Measurements from ENCODE around the gene RTN4R. TPM values are rescaled to one million over a fixed set of nuclear protein-coding genes. Genes with fewer than 3 reads are reported as not detected.
A peak's percentile ranks its signal among the peaks of the same experiment; 100 is the strongest.

The RTN4R gene
- total RNA-seq, 1 donor from 2014 or later: 2.9 TPM

DNA sequence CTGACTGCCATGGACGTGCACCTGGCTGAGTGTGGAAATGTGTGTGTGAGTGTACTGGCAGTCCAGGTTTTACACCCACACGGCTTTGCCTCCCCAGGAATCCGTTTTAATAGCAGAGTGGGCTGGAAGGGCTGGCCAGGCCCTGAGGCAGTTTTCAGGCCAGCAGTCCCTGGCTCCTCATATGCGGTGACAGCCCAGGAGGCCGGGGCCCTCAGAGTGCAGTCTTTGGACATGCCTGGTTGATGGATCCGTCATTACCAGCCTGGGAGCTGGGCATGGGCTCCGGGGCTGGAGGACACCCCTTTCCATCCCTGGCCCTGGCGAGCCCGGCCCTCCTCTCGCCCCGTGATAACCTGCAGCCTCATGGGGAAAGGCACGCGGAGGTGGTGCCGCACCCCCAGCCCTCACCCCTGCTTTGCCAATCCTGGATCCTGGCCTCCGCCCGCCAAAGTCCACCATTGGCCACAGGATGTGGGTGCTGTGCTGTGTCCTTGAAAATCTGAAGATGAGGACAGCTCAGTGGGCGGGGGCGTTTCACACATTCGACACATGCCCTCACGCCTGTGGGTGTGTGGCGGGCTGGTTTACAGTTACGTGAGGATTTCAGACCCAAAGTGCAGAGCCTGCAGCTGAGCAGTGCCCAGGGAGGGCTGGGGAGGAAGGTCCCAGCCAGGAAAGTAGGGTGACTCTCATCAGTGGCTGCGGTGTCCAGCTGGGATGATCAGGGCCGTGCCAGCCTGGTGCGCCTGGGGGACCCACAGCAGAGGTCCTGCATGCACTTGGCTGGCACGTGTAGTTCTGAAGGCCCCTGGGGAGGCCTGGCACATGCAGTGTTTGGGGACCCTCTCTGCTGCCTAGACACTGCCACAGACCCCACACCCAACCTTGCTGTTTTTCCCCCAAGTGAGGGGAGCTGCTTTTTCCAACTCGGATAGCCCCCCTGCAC is 55.1 kb downstream of the RTN4R start:
- Mint-ChIP-seq H3K27ac (ENCODE audit: unreplicated experiment) (no peak overlapping the region), H3K4me3 (ENCODE audit: unreplicated experiment) (no peak overlapping the region), H3K36me3 (ENCODE audit: low read depth, unreplicated experiment) (no peaks in the 10 kb centered on the region), H3K4me1 (ENCODE audit: low read depth, unreplicated experiment) (no peaks in the 10 kb centered on the region), H3K27me3 (ENCODE audit: low read depth, unreplicated experiment) (peaks cover 22% of the 10 kb centered on the region), H3K9me3 (ENCODE audit: unreplicated experiment) (no peaks in the 10 kb centered on the region)
- no peak overlapping the region for H2AFZ ChIP-seq (ENCODE audit: low read depth, low read length)
- FAIRE-seq (no peak), DNase-seq (ENCODE audit: low read depth) (no peak)
- H3K9me3 ChIP-seq (ENCODE audit: insufficient read depth, low read depth, low read length): no peaks in the 10 kb centered on the region
- no peaks in the 10 kb centered on the region for H3K79me2 ChIP-seq (ENCODE audit: insufficient read depth, low read length)
- H3K4me1 ChIP-seq (ENCODE audit: insufficient read depth, low read length): peaks cover 5% of the 10 kb centered on the region
- TF ChIP-seq, protein P1, sequence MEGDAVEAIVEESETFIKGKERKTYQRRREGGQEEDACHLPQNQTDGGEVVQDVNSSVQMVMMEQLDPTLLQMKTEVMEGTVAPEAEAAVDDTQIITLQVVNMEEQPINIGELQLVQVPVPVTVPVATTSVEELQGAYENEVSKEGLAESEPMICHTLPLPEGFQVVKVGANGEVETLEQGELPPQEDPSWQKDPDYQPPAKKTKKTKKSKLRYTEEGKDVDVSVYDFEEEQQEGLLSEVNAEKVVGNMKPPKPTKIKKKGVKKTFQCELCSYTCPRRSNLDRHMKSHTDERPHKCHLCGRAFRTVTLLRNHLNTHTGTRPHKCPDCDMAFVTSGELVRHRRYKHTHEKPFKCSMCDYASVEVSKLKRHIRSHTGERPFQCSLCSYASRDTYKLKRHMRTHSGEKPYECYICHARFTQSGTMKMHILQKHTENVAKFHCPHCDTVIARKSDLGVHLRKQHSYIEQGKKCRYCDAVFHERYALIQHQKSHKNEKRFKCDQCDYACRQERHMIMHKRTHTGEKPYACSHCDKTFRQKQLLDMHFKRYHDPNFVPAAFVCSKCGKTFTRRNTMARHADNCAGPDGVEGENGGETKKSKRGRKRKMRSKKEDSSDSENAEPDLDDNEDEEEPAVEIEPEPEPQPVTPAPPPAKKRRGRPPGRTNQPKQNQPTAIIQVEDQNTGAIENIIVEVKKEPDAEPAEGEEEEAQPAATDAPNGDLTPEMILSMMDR (IDR thresholded peaks at IDR 0.05; ENCODE audit: insufficient read depth, low read depth, low read length): no peak
- no peak for TF ChIP-seq EZH2 (IDR thresholded peaks at IDR 0.05; ENCODE audit: insufficient read depth, low read length)
- H3K36me3 ChIP-seq (ENCODE audit: insufficient read depth, low read length): no peaks in the 10 kb centered on the region
- H3K9ac ChIP-seq (ENCODE audit: low read length): no peak overlapping the region
- H3K27me3 ChIP-seq (ENCODE audit: insufficient read depth, low read length): no peaks in the 10 kb centered on the region
- no peaks in the 10 kb centered on the region for H4K20me1 ChIP-seq (ENCODE audit: insufficient read depth, low read length)
- H3K27ac ChIP-seq (ENCODE audit: low read depth, low read length): no peak overlapping the region
- no peak overlapping the region for H3K4me3 ChIP-seq (ENCODE audit: insufficient read depth, low read depth, low read length)
- H3K4me2 ChIP-seq (ENCODE audit: low read length): no peak overlapping the region

DNA sequence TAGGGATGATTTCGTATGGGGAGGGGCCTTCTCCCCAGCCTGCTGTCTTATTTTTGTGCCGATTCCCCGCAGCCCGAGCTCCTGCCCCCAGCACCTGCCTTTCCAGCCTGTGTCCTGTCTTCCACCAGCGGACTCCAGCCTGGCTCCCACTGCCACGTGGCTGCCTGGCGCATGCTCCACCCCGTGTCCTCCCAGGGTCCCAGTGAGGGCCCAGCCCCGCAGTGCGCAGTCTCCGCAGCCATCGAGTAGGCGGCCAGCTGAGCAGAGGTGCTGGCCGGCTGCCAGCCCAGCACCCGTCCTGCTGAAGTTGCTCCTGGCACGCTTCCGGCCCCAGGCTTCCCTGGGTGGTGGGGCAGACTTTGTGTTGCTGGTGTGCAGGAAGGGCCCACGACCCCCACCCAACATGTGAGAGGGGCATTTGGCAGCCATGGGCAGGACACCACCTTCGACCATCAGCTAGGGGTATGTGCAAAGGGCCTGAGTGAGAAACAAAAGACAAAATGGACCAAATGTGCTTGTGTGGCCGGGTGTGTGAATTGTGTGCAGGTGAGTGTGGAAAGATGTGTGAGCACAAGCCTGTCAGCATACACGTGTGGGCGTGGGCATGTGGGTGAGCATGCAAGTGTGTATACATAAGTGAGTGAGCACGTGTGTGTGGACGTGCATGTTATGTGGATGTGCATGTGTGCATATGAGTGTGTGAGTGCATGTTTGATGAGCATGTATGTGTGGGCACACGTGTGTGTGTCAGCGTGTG is 55.9 kb downstream of the RTN4R start:
- no peaks in the 10 kb centered on the region for H3K36me3 Mint-ChIP-seq (ENCODE audit: low read depth, unreplicated experiment)
- H3K27me3 Mint-ChIP-seq (ENCODE audit: low read depth, unreplicated experiment): peaks cover 22% of the 10 kb centered on the region
- Histone ChIP-seq H3K4me1 (ENCODE audit: insufficient read depth, low read length) (peaks cover 5% of the 10 kb centered on the region), H3K4me3 (ENCODE audit: insufficient read depth, low read depth, low read length) (no peak overlapping the region), H3K9ac (ENCODE audit: low read length) (no peak overlapping the region), H3K27me3 (ENCODE audit: insufficient read depth, low read length) (no peaks in the 10 kb centered on the region), H4K20me1 (ENCODE audit: insufficient read depth, low read length) (no peaks in the 10 kb centered on the region), H3K4me2 (ENCODE audit: low read length) (peak overlapping the region; percentile 15), H2AFZ (ENCODE audit: low read depth, low read length) (peak overlapping the region; percentile 56), H3K36me3 (ENCODE audit: insufficient read depth, low read length) (no peaks in the 10 kb centered on the region), H3K9me3 (ENCODE audit: insufficient read depth, low read depth, low read length) (no peaks in the 10 kb centered on the region), H3K79me2 (ENCODE audit: insufficient read depth, low read length) (no peaks in the 10 kb centered on the region), H3K27ac (ENCODE audit: low read depth, low read length) (no peak overlapping the region)
- TF ChIP-seq EZH2 (IDR thresholded peaks at IDR 0.05; ENCODE audit: insufficient read depth, low read length): no peak
- TF ChIP-seq, protein P1 (IDR thresholded peaks at IDR 0.05; ENCODE audit: insufficient read depth, low read depth, low read length): no peak
- H3K27ac Mint-ChIP-seq (ENCODE audit: unreplicated experiment): no peak overlapping the region
- H3K4me1 Mint-ChIP-seq (ENCODE audit: low read depth, unreplicated experiment): no peaks in the 10 kb centered on the region
- no peaks in the 10 kb centered on the region for H3K9me3 Mint-ChIP-seq (ENCODE audit: unreplicated experiment)
- peak; percentile 45 for DNase-seq (ENCODE audit: low read depth)
- H3K4me3 Mint-ChIP-seq (ENCODE audit: unreplicated experiment): no peak overlapping the region
- no peak for FAIRE-seq
